Heart right ventricle (tissue), 16 donors: ENCODE measurements around the gene MRPL12. TPM values are rescaled to one million over a fixed set of nuclear protein-coding genes. Genes with fewer than 3 reads are reported as not detected.
"Not testable (repeated sequence)": the region's sequence is repeated elsewhere in the genome, so short reads cannot be mapped to it uniquely, and the experiment has no call there.

Source experiments
- ATAC-seq, 8 donors: fragments of 200-7000 bp; cut with Tn5 transposase; one replicate each; pipeline ENCODE4 v1.9.1; 2020; ENCODE audit warnings: mild to moderate bottlenecking in 8 of 8, moderate library complexity in 8 of 8, moderate number of reproducible peaks in 1 of 8
- DNase-seq, 2 donors: peaks; one replicate each; pipeline ENCODE4 v3.0.0-alpha.2; 2020
- H3K27ac ChIP-seq, 10 donors: fragments of 200-600 bp; sonication (generic) in 2 of 10; one replicate each; pipeline versions ENCODE4 v1.5.0 to v1.8.0; 2020 to 2022; ENCODE audit warnings: mild to moderate bottlenecking in 3 of 10
- H3K27me3 ChIP-seq, 7 donors: fragments of 200-600 bp; one replicate each; pipeline ENCODE4 v1.8.0; 2021 to 2022; ENCODE audit warnings: mild to moderate bottlenecking in 2 of 7
- H3K36me3 ChIP-seq, 9 donors: fragments of 200-600 bp; sonication (generic) in 1 of 9; one replicate each; pipeline versions ENCODE4 v1.5.0 to v1.8.0; 2020 to 2022; ENCODE audit warnings: mild to moderate bottlenecking in 2 of 9
- H3K4me1 ChIP-seq, 9 donors: fragments of 200-600 bp; sonication (generic) in 1 of 9; one replicate each; pipeline versions ENCODE4 v1.5.0 to v1.8.0; 2020 to 2022; ENCODE audit warnings: mild to moderate bottlenecking in 4 of 9
- H3K4me3 ChIP-seq, 10 donors: fragments of 200-600 bp; sonication (generic) in 2 of 10; one replicate each; pipeline versions ENCODE4 v1.5.0 to v1.8.0; 2020 to 2022; ENCODE audit warnings: mild to moderate bottlenecking in 7 of 10, moderate library complexity in 2 of 10
- H3K9me3 ChIP-seq, 11 donors: fragments of 200-600 bp in 10 of 11; sonication (generic) in 2 of 11; one replicate each; pipeline versions ENCODE4 v1.5.0 to v1.8.0; 2013 to 2022; ENCODE audit warnings: mild to moderate bottlenecking in 2 of 11, control low read depth in 1 of 11, moderate library complexity in 1 of 11
- CTCF ChIP-seq, 9 donors: fragments of 200-600 bp; sonication (generic) in 2 of 9; IDR thresholded peaks; one replicate each; pipeline versions ENCODE4 v1.5.0 to v1.8.0; 2021 to 2022; ENCODE audit warnings: antibody characterized with exemption in 9 of 9, mild to moderate bottlenecking in 5 of 9, moderate library complexity in 1 of 9
- WGBS, 2 donors: extraction: QIAGEN DNeasy Blood & Tissue Kit; methylation state at CpG; one replicate each; pipeline ENCODE4 v1.1.7; 2013; ENCODE audit warnings: inconsistent platforms in 1 of 2; 5-methylcytosine and 5-hydroxymethylcytosine counted together
- intact Hi-C, 10 donors: fragments of 100-400 bp; cut with DNase I; formaldehyde crosslinking; loops; one replicate each; pipeline versions ENCODE4 v1.11.1 to v1.14.2; 2022
- polyA plus RNA-seq, 2 donors: library from polyadenylated mRNA; stranded (reverse); fragments of 200-250 nt; gene quantifications; one replicate each; pipeline ENCODE4 v1.2.3, GENCODE V29; 2013
- total RNA-seq, 10 donors: library from RNA; stranded (reverse); fragmentation: NEBNext Ultra II Directional in 3 of 10; extraction: Animal tissue kit (Norgen Biotek cat#: 25700) in 3 of 10; gene quantifications; one replicate each; pipeline versions ENCODE4 v1.2.1 to v1.2.4, GENCODE V29; 2021 to 2023
- donor health status: Arrhythmogenic right ventricular cardiomyopathy.
- donor health status: ischemic (EF 13 %, LVEDD 7.1; RV severe dilation, severe dysfunction).
- donor health status: healthy with polysubstance abuse.
- donor health status: DM: no; HTN: yes; CAD: no.
- donor health status: DM: no; HTN: no; CAD: no.
- donor health status: ischemic (EF 25% LVEDD 6.9; RV normal size, moderate dysfunction).
- donor health status: ischemic (EF 25% LVEDD 5.7; RV mildly dilated, moderate dysfunction).
- donor health status: healthy.
- donor health status: DM: yes; HTN: yes; CAD: no.
- donor health status: Ischemic cardiomyopathy.
- donor health status: ischemic (EF 35%, LVEDD 5.7; RV mildly dilated, moderate dysfunction).
- donor health status: nonischemic (EF 11% LVEDD 7.7; RV severe dilation, severe dysfunction).
- donor health status: DM: yes; HTN: yes; CAD: no.
- donor health status: PGD.
- donor health status: ischemic (EF 29% LVEDD 5.4; RV normal size, mild dysfunction).
- donor health status: nonischemic (EF 23%, LVEDD 6.1; RV moderate dilation, normal function).

Gene MRPL12
- total and polyA plus RNA-seq, 12 donors, result 105 to 533 (median 135) TPM

DNA sequence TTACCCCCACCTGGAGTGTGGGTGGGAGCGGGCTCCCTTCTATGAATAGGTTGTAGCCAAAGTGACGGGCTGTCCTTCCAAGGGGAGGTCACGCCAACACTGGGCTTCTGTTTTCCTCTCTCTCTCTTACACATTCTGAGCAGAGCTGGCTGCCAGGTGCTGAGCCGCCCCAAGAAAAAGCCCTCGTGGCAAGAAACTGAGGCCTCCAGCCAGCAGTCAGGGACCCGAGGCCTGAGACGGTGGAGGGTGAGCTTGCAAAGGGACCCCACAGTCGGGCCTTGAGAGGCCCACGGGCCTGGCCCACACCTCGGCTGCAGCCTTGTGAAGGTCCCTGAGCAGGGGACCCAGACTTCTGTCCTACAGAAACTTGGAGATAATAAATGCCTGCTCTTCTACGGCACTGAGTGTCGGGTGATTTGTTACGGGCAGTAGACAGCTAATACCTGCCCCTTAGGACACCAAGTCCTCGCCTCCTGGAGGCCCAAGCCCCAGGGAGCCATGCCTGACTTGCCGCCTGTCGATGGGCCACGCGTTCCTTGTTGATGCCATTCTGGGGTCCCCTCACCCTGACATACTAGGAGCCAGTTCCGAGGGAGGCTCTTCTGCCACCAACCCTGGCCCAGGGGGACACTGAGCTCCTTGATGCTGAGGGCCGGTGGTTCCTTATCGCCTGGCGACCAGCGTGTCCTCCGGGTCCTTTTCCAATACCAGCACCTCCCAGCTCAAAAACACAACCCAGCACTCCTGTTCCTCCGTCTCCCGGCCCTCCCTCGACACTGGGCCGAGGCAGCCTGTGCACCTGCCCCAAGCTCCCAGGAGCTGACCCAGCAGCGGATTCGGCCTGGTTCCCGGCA, 35.0 kb downstream of the MRPL12 start:
- H3K27ac ChIP-seq, result no peak overlapping the region
- H3K4me3 ChIP-seq, result no peak overlapping the region
- peaks cover 2 to 21% (median 10%) of the 10 kb centered on the region in 9 donors for H3K4me1 ChIP-seq
- no peak for TF ChIP-seq CTCF (IDR thresholded peaks at IDR 0.05)
- H3K27me3 ChIP-seq, result peaks cover 0 to 19% (median 10%) of the 10 kb centered on the region in 7 donors
- no peaks in the 10 kb centered on the region for H3K9me3 ChIP-seq
- DNase-seq, result no peak
- ATAC-seq, result no peak
- WGBS, 2 donors, result 84 to 88% methylated on average over 31 of the region's 31 CpGs
- no peaks in the 10 kb centered on the region for H3K36me3 ChIP-seq
- intact Hi-C loops, result no loop called here

GRCh38 chr17:81738801-81739393, 35.7 kb downstream of the MRPL12 start:
- Histone ChIP-seq H3K36me3 (no peaks in the 10 kb centered on the region), H3K4me3 (no peak overlapping the region), H3K4me1 (peaks cover under 1 to 16% (median 10%) of the 10 kb centered on the region in 9 donors), H3K27ac (no peak overlapping the region), H3K27me3 (peaks cover 0 to 14% (median 10%) of the 10 kb centered on the region in 7 donors), H3K9me3 (no peaks in the 10 kb centered on the region)
- TF ChIP-seq CTCF (IDR thresholded peaks at IDR 0.05), result no peak
- DNase-seq (no peak), ATAC-seq (no peak)
- 85% methylated on average over 27 of the region's 27 CpGs for WGBS, 2 donors
- intact Hi-C loops, result no loop called here

DNA sequence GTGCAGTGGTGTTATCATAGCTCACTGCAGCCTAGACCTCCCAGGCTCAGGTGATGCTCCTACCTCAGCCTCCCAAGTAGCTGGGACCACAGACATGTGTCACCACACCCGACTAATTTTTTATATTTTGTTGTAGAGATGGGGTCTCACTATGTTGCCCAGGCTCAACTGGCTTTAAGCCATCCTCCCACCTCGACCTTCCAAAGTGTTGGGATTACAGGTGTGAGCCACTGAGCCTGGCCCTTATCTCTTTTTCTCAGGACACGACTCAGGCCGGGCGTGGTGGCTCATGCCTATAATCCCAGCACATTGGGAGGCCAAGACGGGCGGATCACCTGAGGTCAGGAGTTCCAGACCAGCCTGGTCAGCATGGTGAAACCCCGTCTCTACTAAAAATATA, 36.4 kb downstream of the MRPL12 start:
- H3K27ac ChIP-seq, intact Hi-C loops, ATAC-seq, H3K4me3 ChIP-seq, H3K9me3 ChIP-seq, DNase-seq, H3K36me3 ChIP-seq: not testable (repeated sequence)
- WGBS, 2 donors, result 89 to 95% methylated on average over 8 of the region's 8 CpGs
- Histone ChIP-seq H3K27me3 (peaks cover 0 to 14% (median 10%) of the 10 kb centered on the region in 7 donors), H3K4me1 (peaks cover 0 to 14% (median 10%) of the 10 kb centered on the region in 9 donors)

DNA sequence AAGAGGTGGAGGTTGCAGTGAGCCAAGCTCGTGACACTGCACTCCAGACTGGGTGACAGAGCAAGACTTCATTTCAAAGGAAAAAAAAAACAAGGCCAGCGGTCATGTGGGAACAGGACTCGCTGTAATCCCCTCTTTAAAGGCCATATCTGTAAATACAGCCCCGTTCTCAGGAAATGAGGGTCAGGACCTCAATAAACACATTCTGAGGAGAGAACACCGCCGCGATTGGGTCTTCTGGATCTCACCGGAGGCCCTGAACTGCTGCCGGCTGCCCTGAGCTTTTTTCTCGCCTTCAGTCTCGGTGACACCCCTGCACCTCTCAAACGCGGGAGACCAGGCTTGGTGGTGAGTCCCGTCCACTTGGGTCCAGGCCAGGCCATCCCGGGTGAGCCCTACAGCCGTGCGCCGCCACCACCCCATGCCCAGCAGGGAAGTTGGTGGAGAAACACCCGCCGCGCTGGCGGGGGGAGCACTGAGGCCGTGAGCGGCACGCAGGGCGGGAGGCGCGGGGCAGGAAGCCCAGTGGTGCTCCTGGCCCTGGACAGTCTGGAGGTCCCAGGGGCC, 37.3 kb downstream of the MRPL12 start:
- no peaks in the 10 kb centered on the region for H3K9me3 ChIP-seq
- peaks cover 0 to 9% (median 7%) of the 10 kb centered on the region in 9 donors for H3K4me1 ChIP-seq
- no peak overlapping the region for H3K27ac ChIP-seq
- H3K27me3 ChIP-seq, result peaks cover 0 to 14% (median 10%) of the 10 kb centered on the region in 7 donors
- H3K4me3 ChIP-seq, result no peak overlapping the region
- intact Hi-C loops, result no loop called here
- 43 to 56% methylated on average over 28 of the region's 28 CpGs for WGBS, 2 donors
- ATAC-seq, result peak in 2 of 8 donors; percentile 34 to 58
- H3K36me3 ChIP-seq, result no peaks in the 10 kb centered on the region
- TF ChIP-seq CTCF (IDR thresholded peaks at IDR 0.05), result no peak
- DNase-seq, result no peak
